ENCODE results near the gene APEX1.
"Not testable (repeated sequence)": the region's sequence is repeated elsewhere in the genome, so short reads cannot be mapped to it uniquely, and the experiment has no call there.

The APEX1 gene

DNA sequence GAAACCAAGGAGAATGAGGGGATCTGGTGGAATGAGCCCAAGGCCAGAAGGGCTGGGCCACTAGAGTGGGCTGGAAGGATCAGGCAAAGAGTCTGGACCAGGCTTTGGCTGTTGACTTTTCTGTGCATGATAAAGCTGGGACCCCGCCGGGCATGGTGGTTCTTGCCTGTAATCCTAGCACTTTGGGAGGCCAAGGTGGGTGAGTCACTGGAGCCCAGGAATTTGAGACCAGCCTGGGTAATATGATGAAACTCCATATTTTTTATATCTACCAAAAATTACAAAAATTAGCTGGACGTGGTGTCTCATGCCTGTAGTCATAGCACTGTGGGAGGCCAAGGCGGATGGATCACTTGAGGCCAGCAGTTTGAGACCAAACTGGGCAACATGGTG is 18.7 kb upstream of the APEX1 start:
- no peak for DNase-seq

DNA sequence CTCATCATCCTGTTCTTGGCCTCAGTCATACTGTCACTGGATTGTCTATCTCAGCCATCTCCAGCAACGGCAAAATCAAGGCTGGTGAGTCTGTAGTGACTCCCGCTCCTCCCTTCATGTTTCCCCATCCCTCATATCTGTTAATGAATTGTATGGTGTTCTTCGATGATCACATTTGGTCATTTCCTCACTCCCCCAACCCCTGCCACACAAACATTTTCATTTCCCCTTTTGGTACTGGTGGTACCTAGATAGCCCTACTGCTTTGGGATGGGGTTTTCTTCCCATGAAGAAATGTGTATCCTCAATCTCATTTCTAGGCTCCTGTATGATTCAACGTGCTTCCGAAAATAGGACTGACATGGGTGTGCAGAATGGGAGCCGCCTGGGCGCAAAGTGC is 16.4 kb upstream of the APEX1 start:
- DNase-seq: no peak

DNA sequence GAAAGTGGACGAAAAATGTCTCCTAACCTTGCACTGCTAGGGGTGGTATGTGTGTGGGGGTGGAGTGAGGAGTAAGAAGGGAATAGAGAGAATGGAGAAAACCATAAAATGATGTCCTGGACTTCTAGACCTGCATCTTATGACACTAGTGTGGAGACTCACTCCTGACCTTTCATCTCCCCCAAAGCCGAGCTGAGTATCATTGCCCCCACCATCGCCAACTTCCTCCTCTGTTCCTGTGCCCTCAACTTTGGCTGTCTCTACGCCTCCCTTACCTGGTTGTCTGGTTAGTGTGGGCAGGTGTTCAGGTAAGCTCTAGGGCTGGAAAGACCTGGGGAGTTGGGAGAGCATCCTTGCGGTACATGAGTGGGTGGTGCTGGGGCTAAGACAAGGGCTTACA is 14.6 kb upstream of the APEX1 start:
- no peak for DNase-seq

DNA sequence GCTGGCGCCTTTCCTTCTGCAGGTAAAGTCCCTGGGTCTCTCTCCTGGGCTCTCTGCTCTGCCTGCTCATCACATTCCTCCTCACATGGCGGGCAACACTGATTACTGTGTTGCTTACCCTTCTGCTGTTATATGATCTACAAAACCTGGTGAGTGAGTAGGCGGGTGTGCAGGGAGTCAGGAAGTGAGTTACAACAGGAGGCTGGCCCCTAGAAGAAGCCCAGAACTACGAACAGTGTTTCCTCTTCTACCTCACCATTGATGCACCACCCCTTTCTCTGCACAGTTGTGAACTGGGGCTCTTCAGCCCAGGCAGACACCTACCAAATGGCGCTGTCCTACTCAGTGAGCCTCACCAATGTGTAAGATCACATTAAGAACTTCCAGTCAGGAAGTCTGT is 14.1 kb upstream of the APEX1 start:
- no peak for DNase-seq

DNA sequence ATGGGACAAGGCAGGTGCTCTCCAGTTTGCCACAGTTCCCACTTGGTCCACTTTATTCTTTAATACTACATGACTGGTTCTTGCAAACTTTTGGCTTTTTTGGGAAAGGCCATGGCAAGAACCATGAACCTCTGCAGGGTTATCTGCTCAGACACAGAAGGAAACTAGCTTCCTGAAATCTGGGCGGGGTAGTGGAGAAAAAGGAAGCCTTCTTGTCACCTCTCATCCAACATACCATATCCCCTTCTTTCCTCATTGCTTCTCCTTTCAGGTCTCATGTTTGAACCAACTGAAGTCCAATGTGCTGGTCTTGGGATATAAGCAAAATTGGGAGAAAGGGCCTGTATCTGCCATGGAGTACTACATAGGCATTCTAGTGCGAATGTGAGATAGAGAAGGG is 13.6 kb upstream of the APEX1 start:
- DNase-seq: no peak

DNA sequence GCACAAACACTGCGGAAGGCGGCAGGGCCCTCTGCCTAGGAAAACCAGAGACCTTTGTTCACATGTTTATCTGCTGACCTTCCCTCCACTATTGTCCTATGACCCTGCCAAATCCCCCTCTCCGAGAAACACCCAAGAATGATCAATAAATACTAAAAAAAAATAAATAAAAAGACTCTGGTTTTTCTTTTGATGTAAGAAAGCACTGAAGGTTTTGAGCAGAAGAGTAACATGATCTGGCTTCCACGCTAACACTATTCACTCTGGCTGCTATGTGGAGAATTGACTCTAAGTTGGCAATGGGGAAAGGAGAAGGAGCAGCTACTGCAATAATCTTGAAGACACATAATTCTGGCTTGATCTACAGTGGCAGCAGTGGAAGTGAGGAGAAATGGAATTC is 11.4 kb upstream of the APEX1 start:
- not testable (repeated sequence) for DNase-seq

DNA sequence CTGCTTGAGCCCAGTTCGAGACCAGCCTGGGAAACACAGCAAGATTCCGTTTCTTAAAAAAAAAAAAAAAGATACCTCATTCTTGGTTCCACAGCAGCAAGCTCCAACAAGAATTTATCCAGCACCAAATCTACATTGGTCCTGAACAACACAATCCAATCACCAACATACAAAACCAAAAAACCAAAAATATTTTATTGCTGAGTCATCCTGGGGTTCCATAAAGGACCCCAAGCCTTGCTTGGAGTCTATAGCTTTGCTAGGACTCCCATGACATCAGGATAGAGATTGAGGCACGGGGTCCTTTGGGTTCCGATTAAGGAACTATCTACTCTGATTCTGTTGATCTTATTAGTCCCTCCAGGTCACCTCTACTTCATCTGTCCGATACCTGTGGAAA is 8.1 kb upstream of the APEX1 start:
- DNase-seq: no peak

DNA sequence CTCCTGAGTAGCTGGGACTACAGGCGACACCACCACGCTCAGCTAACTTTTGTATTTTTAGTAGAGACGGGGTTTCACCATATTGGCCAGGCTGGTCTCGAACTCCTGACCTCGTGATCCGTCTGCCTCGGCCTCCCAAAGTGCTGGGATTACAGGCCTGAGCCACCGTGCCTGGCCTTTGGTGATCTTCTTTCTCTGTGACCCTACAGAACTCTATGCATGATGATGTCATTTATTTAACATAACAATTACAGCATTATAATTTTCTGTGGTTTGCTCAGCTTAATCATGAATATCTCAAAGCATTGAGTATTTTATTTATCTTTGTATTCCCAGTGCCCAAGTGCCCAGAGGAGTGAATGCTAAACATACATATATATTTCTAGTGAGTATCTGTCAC is 2.2 kb upstream of the APEX1 start:
- DNase-seq: not testable (repeated sequence)

DNA sequence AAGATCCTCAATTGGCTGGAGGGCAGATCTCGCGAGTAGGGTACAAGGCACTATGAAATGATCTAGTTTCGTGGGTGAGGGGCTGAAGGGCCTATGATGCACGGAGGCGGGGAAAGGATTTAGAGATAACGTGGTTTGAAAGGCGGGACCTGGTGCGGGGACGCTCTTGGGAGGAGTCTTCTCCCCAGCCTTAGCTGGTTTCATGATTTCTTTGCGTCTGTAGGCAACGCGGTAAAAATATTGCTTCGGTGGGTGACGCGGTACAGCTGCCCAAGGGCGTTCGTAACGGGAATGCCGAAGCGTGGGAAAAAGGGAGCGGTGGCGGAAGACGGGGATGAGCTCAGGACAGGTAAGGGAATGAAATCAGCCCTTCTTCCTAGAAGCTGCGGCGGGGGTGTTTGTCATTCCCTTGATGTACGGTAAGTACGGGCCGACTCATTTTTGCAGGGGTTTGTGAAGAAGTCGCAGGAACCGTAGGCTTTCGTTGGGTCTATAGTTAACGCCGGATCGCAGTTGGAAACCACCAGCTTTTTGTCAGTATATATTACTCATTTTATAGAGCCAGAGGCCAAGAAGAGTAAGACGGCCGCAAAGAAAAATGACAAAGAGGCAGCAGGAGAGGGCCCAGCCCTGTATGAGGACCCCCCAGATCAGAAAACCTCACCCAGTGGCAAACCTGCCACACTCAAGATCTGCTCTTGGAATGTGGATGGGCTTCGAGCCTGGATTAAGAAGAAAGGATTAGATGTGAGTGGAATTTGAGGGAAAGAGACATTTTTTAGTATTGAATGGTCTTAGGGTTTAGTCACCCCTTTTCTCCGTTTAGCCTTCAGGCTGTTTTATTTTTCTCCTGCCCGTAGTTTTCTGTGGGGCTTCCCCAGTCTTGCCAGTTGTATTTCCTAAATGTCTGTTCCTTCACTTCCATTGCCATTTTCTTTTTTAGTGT is 602 bp downstream of the APEX1 start:
- peak; percentile 92 for DNase-seq

DNA sequence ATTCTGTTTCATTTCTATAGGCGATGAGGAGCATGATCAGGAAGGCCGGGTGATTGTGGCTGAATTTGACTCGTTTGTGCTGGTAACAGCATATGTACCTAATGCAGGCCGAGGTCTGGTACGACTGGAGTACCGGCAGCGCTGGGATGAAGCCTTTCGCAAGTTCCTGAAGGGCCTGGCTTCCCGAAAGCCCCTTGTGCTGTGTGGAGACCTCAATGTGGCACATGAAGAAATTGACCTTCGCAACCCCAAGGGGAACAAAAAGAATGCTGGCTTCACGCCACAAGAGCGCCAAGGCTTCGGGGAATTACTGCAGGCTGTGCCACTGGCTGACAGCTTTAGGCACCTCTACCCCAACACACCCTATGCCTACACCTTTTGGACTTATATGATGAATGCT is 1.9 kb downstream of the APEX1 start:
- no peak for DNase-seq

DNA sequence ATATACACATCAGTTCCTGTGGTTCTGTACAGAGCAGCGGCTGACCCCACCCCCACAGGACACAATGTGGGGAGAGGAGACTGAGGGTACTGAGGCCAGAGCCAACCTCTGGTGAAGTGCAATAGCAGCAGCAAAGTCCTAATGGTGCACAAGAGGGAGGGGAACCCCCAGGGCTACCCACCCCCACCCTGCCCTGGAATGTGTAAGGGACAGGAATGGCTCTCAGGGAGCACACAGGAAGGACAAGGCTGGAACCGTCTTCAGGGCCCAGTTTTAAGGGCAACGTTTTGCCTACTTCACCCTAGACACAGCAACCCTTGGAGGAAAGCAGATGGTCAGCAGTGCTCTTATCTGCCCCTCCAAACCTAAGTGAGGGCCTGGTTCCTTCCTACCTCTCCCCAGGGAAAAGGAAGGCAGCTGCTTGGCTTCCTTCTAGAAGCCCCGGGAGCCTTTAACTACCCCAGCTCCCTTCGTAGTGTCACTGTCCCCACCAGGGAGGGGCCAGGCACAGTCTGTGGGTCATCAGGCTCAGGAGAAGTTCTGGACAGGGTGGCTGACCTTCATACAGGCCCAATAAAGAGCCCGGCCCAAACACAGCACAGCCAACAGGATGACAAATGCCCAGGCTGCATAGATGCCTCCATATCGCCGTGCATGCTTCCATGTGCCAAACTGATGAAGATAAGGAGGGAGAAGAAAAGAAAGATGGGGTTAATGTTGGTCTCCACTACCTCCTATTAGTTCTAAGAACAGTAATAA is 3.2 kb downstream of the APEX1 start:
- no peak for DNase-seq

DNA sequence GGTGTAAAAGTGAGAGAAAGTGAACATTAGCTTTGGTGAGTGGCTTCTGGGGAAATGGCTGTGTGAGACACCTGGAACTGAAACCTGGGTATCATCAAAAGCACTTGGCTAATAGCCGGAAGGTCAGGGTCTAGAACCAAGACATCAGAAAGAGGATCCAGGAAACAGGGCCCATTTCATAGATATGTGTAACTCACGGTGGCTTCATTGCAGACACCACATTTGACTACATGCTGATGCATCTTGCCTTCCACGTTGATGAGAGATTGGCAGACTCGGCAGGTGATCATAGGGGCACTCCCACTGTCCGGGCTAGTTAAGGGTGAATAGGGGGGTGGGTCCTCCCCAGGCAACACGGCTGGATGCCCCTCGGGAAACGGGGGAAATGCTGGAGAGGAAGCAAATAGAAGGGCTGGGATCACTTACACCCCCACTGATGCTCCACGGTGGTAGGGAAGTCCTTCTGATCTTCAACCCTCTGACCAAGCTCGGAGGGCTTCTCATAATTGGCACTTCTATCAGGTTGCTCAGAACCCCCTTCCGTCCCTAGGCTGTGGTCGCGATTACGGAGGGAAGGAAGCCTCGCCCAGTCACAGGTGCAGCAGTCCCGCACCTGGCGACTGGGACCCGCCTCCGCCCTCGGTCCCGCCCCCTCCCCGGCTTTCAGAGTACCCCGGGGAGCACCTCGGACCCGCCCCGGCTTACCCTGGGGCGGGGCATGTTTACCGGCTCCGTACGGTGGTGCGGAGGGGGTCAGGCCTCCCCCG is 5.6 kb downstream of the APEX1 start:
- DNase-seq: peak; percentile 39

DNA sequence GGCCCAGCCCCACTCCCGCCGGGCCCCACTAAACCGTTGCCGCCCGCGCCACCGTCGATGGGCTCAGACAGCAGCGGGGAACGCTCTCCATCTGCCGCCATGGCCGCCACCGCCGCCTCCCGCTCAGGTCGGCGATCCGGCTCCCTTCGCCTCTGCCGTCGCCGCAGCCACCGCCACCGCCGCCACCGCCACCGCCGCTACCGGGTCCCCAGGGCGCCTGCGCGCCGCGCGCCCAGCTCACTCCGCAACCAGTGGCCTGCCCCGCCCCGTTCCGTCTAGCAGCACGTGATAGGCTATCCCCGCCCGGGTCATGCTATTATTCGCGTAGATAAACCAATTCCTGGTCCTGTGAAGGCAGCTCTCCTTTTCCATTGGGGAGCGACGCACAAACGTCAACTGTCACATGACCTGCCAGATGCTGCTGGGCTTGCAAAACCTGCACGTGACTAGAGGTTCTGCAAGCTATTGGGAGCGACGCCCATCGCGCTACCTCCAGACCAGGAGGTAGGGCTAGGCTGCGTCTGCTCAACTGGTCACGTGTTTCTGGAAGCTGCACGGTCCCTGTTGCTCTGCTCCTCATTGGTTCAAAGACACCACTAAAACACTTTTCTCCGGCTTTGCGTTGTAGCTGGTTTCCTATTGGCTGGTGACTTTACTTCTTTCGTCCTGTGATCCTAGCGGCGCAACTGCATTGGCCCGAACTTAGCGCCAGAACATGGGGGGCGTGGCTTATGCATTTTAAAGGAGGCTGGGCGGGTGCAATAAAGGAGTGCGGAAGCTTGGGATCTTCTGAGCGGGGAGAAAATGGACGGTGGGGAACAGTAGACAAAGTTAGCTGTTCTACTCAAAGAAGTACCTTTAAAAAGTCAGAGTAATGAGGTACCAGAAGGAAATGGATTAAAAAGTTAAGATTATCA is 6.5 kb downstream of the APEX1 start, which contains the start of gene PIP4P1:
Gene PIP4P1 (minus strand): TSS at position 210 of the 917 bp plus-strand sequence. CDS start 109 bp downstream, at position 101.
- DNase-seq: peak; percentile 99

DNA sequence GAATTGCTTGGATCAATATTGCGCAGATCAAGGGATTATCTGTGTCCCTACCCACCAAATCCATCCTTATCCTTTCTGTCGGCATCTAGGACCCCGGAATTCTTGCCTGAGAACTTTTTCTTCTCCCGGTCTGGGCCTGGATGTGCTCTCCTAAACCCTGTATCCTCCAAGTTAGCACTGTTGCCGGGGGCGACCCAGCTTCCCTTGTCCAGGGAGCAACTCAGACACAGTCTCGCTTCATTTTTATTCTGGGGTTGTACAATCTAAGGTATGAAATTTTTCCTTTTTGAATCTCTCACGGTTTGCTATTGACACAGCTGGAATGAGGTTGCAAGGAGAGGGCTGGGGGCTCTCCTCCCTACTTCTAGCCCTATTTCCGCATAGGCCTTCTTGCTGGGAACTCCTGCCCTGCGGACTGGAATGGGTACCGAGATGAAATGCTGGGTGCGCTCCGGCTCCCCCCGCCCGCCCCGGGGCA is 13.8 kb downstream of the APEX1 start:
- DNase-seq: no peak

DNA sequence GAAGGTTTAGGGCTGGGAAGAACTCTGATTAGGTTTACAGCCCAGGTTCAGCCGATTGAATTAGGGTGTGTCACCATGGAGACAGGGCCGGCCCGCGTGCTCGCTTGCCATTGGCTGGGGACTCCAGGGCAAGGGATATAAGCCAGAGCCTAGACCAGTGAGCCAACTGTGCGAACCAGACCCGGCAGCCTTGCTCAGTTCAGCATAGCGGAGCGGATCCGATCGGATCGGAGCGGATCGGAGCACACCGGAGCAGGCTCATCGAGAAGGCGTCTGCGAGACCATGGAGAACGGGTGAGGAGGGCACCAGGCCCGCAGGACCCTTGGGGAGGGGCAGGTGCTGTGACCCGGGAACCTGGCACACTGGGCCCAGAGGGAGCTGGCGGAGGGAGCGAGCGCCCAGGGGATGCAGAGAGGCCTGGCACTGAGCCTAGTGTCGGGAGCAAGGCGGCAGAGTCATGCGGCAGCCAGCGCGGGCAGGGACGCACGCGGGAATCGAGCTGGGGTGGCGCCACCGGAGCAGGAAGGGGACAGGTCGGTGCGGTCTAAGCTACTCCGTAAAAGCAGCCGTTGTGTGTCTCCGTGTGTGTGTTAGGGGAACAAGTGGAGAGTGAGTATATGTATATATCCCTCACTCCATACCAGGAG is 14.3 kb downstream of the APEX1 start, which contains the start of gene PNP:
Gene PNP (plus strand): TSS at position 165 of the 648 bp plus-strand sequence. CDS start 119 bp downstream, at position 284.
- DNase-seq: peak; percentile 87

DNA sequence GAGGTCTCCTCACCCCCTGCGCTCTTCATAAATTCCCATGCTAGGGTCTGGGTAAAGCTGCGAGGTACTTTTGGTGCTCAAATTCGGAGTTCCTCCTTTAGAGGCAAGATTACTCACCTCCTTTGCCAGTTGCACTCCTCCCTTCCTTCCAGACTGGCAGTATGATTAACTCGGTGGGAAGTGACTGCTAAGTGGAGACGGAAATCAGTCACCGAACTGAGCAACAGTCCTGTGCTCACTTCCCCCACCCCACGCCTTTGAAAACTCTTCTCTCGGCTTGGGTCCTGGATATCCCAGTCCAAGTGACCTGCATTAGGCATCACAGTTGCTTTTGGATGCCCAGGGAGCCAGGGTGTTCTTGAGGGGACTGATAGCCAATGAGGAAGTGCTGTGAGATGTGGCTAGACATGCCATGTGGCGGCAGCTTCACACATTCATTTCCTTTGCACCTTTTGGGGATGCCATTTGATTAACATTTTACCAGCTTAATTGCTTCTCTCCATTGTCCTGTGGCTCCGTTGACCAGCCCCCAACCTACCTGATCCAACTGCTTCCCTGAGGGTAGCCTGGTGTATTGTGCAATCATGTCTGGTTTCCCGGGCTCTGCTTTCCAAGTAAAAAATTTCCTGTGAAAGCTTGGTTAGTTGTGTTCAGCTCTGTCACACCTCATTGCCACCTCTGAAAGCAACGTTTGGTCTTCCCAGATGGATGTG is 15.0 kb downstream of the APEX1 start:
- peak; percentile 65 for DNase-seq

DNA sequence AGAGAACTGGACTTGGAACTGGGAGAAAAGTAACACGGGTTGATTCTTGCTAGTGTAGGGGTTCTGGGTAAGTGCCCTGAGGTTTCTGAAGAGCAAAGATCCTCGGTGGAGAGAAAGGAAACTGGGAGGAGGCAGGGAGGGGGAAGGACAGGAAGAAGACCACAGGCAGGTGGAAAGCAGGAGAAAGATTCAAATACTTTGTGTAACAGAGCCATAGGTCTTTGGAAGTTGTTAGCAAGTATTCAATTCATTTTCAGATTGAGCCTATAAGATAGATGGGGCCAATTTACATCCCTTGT is 15.5 kb downstream of the APEX1 start:
- DNase-seq: peak; percentile 57

DNA sequence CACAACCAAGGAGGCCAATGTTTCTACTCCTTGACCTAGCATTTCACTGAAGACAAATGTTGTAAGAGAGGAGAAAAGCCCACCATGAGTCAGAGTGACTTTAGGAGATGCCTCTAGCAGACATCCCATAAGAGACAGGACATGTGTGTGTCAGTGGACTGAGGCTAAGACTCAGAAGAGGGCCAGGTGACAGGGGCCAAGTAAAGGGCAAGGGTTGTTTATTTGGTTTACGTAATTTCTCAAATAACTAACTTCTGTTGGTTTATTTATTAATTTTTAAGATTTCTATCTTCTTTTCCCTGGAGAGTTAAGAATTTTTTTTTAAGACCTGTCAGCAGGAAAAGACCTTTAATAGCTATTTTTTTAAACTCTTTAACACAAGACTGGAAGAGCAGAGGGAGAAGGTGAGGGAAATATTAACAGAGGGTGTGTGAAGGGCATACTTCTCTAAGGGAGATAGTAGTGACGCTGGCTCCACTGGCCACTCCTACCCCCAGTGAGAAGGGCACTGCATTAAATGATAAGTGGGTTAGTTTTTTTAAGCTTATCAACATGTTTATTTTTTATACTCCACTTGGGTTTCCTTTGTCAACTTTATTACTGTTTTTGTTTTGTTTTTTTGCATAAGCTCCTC is 17.6 kb downstream of the APEX1 start:
- DNase-seq: no peak

DNA sequence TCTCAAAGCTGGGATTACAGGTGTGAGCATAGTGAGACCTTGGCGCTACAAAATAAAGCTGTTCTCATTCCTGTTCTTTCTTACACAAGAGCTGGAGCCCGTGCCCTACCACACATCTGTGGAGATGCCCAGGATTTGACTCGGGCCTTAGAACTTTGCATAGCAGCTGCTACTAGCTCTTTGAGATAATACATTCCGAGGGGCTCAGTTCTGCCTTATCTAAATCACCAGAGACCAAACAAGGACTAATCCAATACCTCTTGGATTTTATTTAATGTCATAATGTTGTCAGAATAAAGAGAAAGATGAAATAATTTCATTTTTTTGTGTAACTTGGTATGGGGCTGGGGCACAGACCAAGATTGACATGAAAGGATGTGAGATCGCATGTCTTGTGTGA is 21.8 kb downstream of the APEX1 start:
- DNase-seq: no peak

DNA sequence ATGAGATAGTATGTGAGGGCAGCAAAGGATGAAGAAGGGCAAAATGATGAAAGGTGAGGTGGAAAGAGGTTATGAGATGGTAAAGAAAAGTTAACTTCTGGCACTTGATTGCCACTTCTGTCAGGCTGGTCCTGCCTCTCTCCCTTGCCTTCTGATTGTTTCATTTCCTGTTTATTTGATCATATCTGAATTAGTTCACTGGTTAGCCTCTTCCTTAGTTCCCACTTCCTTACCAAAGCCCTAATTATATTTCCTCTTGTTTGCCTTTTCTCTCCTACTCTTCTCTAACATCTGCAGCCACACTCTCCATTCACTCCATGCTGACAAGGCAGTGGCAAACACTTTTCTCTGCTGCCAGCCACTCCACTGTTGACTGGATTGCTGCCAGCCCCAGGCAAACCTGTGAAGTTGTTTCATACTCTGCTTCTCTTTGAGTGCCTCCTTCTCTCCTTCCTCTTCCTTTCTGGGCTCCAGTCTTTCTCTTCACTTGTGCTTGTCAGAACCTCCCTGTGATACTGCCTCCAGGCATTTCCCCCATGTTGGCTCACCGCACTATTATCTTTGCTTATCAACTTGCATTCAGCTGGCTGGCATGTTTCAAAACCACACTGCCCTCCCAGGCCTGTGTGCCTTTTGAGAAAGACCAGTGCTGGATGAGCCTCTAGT is 22.3 kb downstream of the APEX1 start:
- DNase-seq: peak; percentile 8

Data from NCI-H510A treated with DMSO at 0.1 percent for 48 hours (cell line).